ENCODE measurements around the gene TPK1. TPM values are rescaled to one million over a fixed set of nuclear protein-coding genes. Genes with fewer than 3 reads are reported as not detected.

Gene TPK1
- total and polyA plus RNA-seq, 2 donors (not counting 1 experiment from before 2014, with no cell fraction given), result 2.4 to 4.1 TPM

GRCh38 chr7:144710791-144711190 is 125.1 kb downstream of the TPK1 start:
- Histone ChIP-seq H3K9ac (ENCODE audit: insufficient read depth, low read length) (no peak overlapping the region), H4K20me1 (ENCODE audit: control insufficient read depth, extremely low read depth, insufficient read depth, low read length) (no peaks in the 10 kb centered on the region), H3K27ac (ENCODE audit: insufficient read depth, low read length) (no peak overlapping the region), H2AFZ (ENCODE audit: low read length) (no peak overlapping the region), H3K4me3 (replicated peaks in 1 of 4; ENCODE audit: control extremely low read depth in 1 of 4, insufficient read depth in 1 of 4, low read depth in 3 of 4, low read length in 4 of 4) (no peak overlapping the region), H3K4me1 (ENCODE audit: control insufficient read depth, extremely low read depth, insufficient read depth, low read length) (no peaks in the 10 kb centered on the region), H3K4me2 (ENCODE audit: extremely low read depth, insufficient read depth, low read length) (no peak overlapping the region), H3K79me2 (ENCODE audit: control insufficient read depth, insufficient read depth, low read length) (no peaks in the 10 kb centered on the region), H3K36me3 (ENCODE audit: control insufficient read depth, insufficient read depth, low read length) (no peaks in the 10 kb centered on the region), H3K27me3 (ENCODE audit: control insufficient read depth, insufficient read depth, low read length) (no peaks in the 10 kb centered on the region), H3K9me3 (ENCODE audit: control insufficient read depth, insufficient read depth, low read depth, low read length) (no peaks in the 10 kb centered on the region)
- TF ChIP-seq EZH2 (IDR thresholded peaks at IDR 0.05; ENCODE audit: low read length, missing control alignments) (no peak), CTCF (conservative IDR thresholded peaks at IDR 0.05 in 1 of 2, IDR thresholded peaks at IDR 0.05 in 1 of 2; ENCODE audit: low read depth in 1 of 2, low read length in 2 of 2) (no peak)
- no peak for DNase-seq (ENCODE audit: low read depth in 2 of 2)

GRCh38 chr7:144709066-144709465 is 126.8 kb downstream of the TPK1 start:
- Histone ChIP-seq H2AFZ (ENCODE audit: low read length) (no peak overlapping the region), H3K27ac (ENCODE audit: insufficient read depth, low read length) (no peak overlapping the region), H3K36me3 (ENCODE audit: control insufficient read depth, insufficient read depth, low read length) (no peaks in the 10 kb centered on the region), H3K4me2 (ENCODE audit: extremely low read depth, insufficient read depth, low read length) (no peak overlapping the region), H3K4me3 (replicated peaks in 1 of 4; ENCODE audit: control extremely low read depth in 1 of 4, insufficient read depth in 1 of 4, low read depth in 3 of 4, low read length in 4 of 4) (no peak overlapping the region), H3K27me3 (ENCODE audit: control insufficient read depth, insufficient read depth, low read length) (no peaks in the 10 kb centered on the region), H4K20me1 (ENCODE audit: control insufficient read depth, extremely low read depth, insufficient read depth, low read length) (no peaks in the 10 kb centered on the region), H3K4me1 (ENCODE audit: control insufficient read depth, extremely low read depth, insufficient read depth, low read length) (no peaks in the 10 kb centered on the region), H3K79me2 (ENCODE audit: control insufficient read depth, insufficient read depth, low read length) (no peaks in the 10 kb centered on the region), H3K9ac (ENCODE audit: insufficient read depth, low read length) (no peak overlapping the region), H3K9me3 (ENCODE audit: control insufficient read depth, insufficient read depth, low read depth, low read length) (no peaks in the 10 kb centered on the region)
- no peak for DNase-seq (ENCODE audit: low read depth in 2 of 2)
- TF ChIP-seq EZH2 (IDR thresholded peaks at IDR 0.05; ENCODE audit: low read length, missing control alignments) (no peak), CTCF (conservative IDR thresholded peaks at IDR 0.05 in 1 of 2, IDR thresholded peaks at IDR 0.05 in 1 of 2; ENCODE audit: low read depth in 1 of 2, low read length in 2 of 2) (no peak)

- H4K20me1 ChIP-seq (ENCODE audit: control insufficient read depth, extremely low read depth, insufficient read depth, low read length), result no peaks in the 10 kb centered on the region
- DNase-seq (ENCODE audit: low read depth in 2 of 2), result no peak
- no peak overlapping the region for H2AFZ ChIP-seq (ENCODE audit: low read length)
- no peak overlapping the region for H3K9ac ChIP-seq (ENCODE audit: insufficient read depth, low read length)
- H3K27me3 ChIP-seq (ENCODE audit: control insufficient read depth, insufficient read depth, low read length), result no peaks in the 10 kb centered on the region
- no peak overlapping the region for H3K4me3 ChIP-seq (replicated peaks in 1 of 4; ENCODE audit: control extremely low read depth in 1 of 4, insufficient read depth in 1 of 4, low read depth in 3 of 4, low read length in 4 of 4)
- H3K9me3 ChIP-seq (ENCODE audit: control insufficient read depth, insufficient read depth, low read depth, low read length), result no peaks in the 10 kb centered on the region
- no peaks in the 10 kb centered on the region for H3K4me1 ChIP-seq (ENCODE audit: control insufficient read depth, extremely low read depth, insufficient read depth, low read length)
- no peaks in the 10 kb centered on the region for H3K79me2 ChIP-seq (ENCODE audit: control insufficient read depth, insufficient read depth, low read length)
- TF ChIP-seq EZH2 (IDR thresholded peaks at IDR 0.05; ENCODE audit: low read length, missing control alignments) (no peak), CTCF (conservative IDR thresholded peaks at IDR 0.05 in 1 of 2, IDR thresholded peaks at IDR 0.05 in 1 of 2; ENCODE audit: low read depth in 1 of 2, low read length in 2 of 2) (no peak)
- H3K4me2 ChIP-seq (ENCODE audit: extremely low read depth, insufficient read depth, low read length), result no peak overlapping the region
- no peaks in the 10 kb centered on the region for H3K36me3 ChIP-seq (ENCODE audit: control insufficient read depth, insufficient read depth, low read length)
- no peak overlapping the region for H3K27ac ChIP-seq (ENCODE audit: insufficient read depth, low read length)
Observed at GRCh38 chr7:144691240-144691639, 144.6 kb downstream of the TPK1 start.
